Stimulated activated naive CD4-positive, alpha-beta T cell treated with Interleukin-2 at 50 U/mL for 16 hours (primary cell): ENCODE results near the gene TM4SF4.
A peak's percentile ranks its signal among the peaks of the same experiment; 100 is the strongest.

Source experiments
- DNase-seq: peaks from one replicate; lab custom pipeline; 2025; lab: John Stamatoyannopoulos, UW

The TM4SF4 gene

GRCh38 chr3:149486726-149487125 is 12.2 kb downstream of the TM4SF4 start:
- no peak for DNase-seq

DNA sequence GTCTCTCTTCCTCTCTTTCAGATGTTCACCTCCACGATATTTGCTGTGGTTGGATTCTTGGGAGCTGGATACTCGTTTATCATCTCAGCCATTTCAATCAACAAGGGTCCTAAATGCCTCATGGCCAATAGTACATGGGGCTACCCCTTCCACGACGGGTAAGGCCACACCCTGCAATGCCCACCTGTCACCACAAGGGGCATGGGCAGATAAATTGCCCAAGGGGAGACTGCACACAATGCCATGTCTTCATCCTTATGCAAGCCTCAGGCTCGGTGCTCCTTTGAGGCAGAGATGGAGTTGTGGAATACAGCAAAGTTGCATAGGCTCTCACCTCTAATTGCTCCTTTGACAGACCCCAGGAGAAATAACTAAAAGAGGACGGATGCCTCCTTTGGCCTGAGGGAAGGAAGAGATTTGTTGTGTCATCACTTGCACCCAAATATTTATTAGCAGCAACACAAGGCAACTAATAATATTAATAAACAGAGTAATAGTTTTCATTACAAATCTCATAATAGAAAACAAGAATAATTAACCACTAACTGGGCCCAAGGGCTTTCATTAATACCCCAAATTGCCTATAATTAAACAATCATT is 13.2 kb downstream of the TM4SF4 start:
- peak; percentile 6 for DNase-seq

- no peak for DNase-seq
These were observed 14.7 kb downstream of the TM4SF4 start for GRCh38 chr3:149489060-149489690.

- DNase-seq: no peak
These were observed 15.9 kb downstream of the TM4SF4 start for GRCh38 chr3:149490260-149490971.

GRCh38 chr3:149493315-149494021 is 19.0 kb downstream of the TM4SF4 start:
- no peak for DNase-seq

DNA sequence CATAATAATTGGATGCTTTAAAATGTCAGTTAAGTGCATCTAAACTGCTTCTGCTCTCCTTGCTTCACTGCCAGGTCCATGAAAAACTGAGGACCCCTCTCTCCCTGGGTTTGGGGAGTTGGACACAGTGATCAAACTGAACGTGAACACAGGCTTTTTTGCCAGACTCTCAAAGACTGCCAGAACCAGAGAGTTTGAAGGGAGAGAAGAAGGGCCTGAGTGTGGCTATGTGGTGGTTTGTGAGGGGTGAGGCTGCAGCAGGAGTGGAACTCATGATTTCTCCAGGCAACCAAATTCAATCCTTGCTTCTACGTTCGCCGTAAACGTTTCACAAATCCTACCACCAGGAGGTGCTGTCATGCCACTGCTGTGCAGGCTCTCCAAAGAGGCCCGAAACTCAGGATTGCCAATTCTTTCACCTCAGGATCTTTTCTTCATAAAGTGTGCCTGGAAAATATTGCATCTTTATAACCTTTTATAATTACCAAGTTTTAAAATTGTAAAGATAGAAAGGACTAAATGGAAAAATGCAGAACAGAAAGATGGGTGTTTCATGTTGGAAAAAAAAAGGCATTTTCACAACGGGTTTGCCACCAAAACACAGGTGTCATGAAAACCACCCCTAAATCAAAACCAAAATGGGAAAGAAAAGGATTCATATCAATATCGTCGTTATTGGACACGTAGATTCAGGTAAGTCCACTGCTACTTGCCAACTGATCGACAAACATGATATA is 19.7 kb downstream of the TM4SF4 start:
- no peak for DNase-seq

GRCh38 chr3:149494759-149495580 is 20.5 kb downstream of the TM4SF4 start:
- no peak for DNase-seq

GRCh38 chr3:149495581-149496125 is 21.2 kb downstream of the TM4SF4 start:
- DNase-seq: no peak

- DNase-seq: no peak
These were observed 22.4 kb downstream of the TM4SF4 start for GRCh38 chr3:149496891-149497290.

DNA sequence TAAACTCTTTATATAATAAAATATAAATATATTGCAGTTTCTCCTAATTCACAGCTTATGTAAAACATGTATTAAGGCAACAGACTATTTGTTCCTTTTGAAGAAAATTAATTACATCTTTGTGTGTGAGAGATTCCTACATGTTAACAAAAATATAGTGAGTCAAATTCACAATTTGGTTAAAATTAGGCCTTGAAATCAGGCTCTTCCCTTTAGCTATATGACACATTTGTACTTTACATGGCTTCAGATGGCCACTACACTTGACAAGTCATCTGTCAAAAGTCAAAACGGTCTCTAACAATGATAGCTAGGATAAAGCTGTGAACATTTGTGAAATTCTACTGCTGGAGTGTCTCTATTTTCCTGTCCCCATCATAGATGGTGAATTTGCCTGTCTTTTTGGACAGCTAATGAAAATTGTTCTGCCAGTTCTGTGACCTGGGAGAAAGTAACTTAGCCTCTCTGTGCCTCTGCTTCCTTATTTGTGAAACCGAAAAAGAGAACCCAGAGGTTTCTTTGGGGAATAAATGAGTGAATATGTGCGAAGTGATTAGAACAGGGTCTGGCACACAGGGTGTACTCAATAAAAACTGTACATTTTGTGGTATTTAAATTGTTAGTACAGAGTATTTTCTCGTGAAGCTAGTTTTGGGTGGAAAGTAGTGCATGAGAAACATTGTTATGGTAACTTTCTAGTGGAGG is 23.6 kb downstream of the TM4SF4 start:
- DNase-seq: no peak

- DNase-seq: no peak
These were observed 27.0 kb downstream of the TM4SF4 start for GRCh38 chr3:149501524-149501923.

- DNase-seq: no peak
These were observed 27.9 kb downstream of the TM4SF4 start for GRCh38 chr3:149502438-149502837.

GRCh38 chr3:149506540-149506939 is 32.0 kb downstream of the TM4SF4 start:
- DNase-seq: no peak

- no peak for DNase-seq
These were observed 32.5 kb downstream of the TM4SF4 start for GRCh38 chr3:149506965-149507364.

DNA sequence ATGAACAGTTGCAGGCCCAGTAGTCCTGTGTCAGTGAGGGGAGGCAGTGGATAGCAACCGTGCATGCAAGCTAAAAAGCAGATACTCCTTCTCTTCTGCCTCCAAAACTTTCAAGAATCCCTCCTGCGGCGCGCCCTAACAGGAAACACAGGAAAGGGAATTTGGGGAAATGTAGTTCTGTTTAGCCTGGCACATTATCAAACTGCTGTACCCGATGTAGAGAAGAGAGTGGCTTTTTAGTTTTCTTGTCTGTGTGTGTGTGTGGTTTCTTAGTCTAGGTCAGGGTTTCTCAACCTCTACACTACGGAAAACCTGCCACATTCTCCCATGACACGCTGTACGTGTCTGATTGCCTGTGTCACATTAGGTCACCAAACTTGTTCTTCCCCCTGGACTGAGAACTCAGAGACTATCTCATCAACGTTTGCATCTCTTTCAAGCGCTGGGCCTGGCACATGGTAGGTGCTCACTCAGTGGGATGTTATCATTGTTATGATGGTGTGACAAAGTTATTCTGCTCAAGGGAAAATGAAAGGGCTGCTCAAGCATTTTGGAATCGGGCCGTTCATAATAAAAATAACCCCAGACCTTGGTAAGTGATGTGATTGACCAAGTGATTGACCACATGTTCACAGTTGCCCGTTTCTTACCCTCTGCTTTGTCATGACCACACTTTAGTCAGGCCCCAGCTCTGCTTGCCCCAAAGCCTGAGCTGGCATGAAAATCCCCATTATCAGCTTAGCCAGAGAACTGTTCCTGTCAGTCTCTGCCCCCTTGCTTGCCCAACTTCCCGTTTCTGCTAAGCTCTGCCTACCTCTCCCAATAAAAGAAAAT is 33.2 kb downstream of the TM4SF4 start:
- no peak for DNase-seq

DNA sequence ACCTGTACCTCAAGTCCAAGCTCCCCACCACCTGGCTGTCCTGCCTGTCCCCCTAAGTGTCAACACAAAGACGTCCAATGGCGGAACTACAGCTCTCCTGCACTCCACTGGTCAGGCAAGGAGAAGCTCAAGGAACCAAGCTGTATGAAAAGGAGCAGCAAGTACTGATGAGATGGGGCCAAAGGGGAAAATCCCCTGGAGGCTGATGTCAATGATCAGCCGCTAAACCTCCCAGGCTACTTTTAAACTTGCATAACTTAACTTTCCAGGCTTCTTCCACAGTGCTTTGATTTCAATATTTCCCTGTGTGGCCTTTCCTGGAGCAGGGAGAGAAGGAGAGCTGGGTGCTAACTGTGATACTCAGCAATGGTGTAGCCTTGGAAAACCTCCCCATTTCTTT is 35.0 kb downstream of the TM4SF4 start:
- DNase-seq: no peak

DNA sequence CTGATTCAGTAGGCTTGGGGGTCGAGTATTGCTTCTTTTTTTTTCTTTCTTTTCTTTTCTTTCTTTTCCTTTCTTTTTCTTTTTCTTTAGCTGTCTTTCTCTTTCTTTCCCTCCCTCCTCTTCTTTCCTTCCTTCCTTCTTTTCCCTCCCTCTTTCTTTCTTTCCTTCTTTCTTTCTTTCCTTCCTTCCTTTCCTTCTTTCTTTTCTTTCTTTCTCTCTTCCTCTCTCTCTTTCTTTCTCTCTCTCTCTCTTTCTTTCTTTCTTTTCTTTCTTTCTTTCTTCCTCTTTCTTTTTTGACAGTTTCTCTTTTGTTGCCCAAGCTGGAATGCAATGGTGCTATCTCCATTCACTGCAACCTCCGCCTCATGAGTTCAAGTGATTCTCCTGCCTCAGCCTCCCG is 36.0 kb downstream of the TM4SF4 start:
- DNase-seq: no peak

GRCh38 chr3:149511040-149511626 is 36.6 kb downstream of the TM4SF4 start:
- no peak for DNase-seq
